Measurements from ENCODE around the gene PLEKHB2. TPM values are rescaled to one million over a fixed set of nuclear protein-coding genes. Genes with fewer than 3 reads are reported as not detected.

PLEKHB2 gene
- total RNA-seq, 6 experiments from 2014 or later, result 87.3 to 96.2 (median 93.6) TPM

Other genes starting within 250 kb of the PLEKHB2 start
- 100 to 1,000 TPM in 1 of 6 experiments, 10 to 100 TPM in 5; 87.2 to 103 (median 95.3) TPM for gene FAM168B, start 11.9 kb upstream of the PLEKHB2 start, total RNA-seq (2021; fragmentation: NEBNext Ultra II Directional; extraction: Animal tissue kit (Norgen Biotek cat#: 25700))
- under 1 TPM; 0.28 to 0.55 (median 0.41) TPM for gene POTEE, start 104.2 kb downstream of the PLEKHB2 start, total RNA-seq (2021; fragmentation: NEBNext Ultra II Directional; extraction: Animal tissue kit (Norgen Biotek cat#: 25700))